ENCODE measurements around the gene CAGE1. TPM values are rescaled to one million over a fixed set of nuclear protein-coding genes. Genes with fewer than 3 reads are reported as not detected.
"Not testable (repeated sequence)": the region's sequence is repeated elsewhere in the genome, so short reads cannot be mapped to it uniquely, and the experiment has no call there.

CAGE1 gene
- total RNA-seq, 4 donors from 2014 or later, result not detected

DNA sequence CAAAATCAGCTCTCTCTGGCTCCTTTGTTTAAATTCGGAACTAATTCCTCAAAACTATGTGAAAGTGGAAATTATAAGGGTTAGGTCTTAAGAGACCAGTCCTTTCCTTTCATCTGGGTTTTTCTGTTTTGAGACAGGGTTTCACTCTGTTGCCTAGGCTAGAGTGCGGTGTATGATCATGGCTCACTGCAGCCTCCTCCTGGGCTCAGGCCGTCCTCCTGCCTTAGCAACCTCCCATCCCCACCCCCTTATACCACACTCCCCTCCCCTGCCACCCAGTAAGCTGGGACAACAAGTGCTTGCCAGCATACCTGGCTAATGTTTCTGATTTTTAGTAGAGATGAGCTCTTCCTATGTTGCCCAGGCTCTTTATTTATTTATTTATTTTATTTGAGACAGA lies 63.8 kb downstream of the CAGE1 start:
- no peak for DNase-seq (ENCODE audit: low spot score in 2 of 2)
- Histone ChIP-seq H3K9me3 (no peaks in the 10 kb centered on the region), H3K36me3 (no peaks in the 10 kb centered on the region), H3K27ac (no peak overlapping the region), H3K27me3 (no peaks in the 10 kb centered on the region), H3K4me1 (no peaks in the 10 kb centered on the region), H3K4me3 (no peak overlapping the region)
- TF ChIP-seq, protein P1, sequence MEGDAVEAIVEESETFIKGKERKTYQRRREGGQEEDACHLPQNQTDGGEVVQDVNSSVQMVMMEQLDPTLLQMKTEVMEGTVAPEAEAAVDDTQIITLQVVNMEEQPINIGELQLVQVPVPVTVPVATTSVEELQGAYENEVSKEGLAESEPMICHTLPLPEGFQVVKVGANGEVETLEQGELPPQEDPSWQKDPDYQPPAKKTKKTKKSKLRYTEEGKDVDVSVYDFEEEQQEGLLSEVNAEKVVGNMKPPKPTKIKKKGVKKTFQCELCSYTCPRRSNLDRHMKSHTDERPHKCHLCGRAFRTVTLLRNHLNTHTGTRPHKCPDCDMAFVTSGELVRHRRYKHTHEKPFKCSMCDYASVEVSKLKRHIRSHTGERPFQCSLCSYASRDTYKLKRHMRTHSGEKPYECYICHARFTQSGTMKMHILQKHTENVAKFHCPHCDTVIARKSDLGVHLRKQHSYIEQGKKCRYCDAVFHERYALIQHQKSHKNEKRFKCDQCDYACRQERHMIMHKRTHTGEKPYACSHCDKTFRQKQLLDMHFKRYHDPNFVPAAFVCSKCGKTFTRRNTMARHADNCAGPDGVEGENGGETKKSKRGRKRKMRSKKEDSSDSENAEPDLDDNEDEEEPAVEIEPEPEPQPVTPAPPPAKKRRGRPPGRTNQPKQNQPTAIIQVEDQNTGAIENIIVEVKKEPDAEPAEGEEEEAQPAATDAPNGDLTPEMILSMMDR (IDR thresholded peaks at IDR 0.05), result no peak
- TF ChIP-seq EP300 (IDR thresholded peaks at IDR 0.05) (no peak), POLR2A (IDR thresholded peaks at IDR 0.05) (no peak), POLR2AphosphoS5 (IDR thresholded peaks at IDR 0.05) (no peak)
- 84% methylated on average over 3 of the region's 3 CpGs for WGBS

DNA sequence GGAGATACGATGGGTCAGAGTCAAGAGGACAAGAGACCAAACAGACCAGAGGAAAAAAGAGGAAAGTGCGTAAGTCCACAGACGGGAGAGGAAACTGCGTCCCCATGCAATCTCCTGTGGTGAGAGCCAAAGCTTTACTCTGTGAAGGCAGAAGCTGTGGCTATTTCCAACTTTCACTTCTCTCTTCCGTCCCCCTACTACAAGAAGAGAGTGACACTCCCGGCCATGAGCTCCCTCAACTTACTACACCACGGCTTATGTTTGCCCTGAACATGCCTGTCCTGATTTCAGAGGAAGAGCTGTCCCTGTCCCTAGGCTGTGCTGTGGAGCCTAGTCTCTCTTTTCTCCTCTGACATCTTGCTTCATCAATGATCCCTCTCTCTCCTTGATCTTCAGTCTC lies 65.0 kb downstream of the CAGE1 start:
- Histone ChIP-seq H3K36me3 (no peaks in the 10 kb centered on the region), H3K9me3 (no peaks in the 10 kb centered on the region), H3K27me3 (no peaks in the 10 kb centered on the region), H3K27ac (no peak overlapping the region), H3K4me3 (no peak overlapping the region), H3K4me1 (no peaks in the 10 kb centered on the region)
- WGBS, result 62% methylated on average over 7 of the region's 7 CpGs
- TF ChIP-seq, protein P1 (IDR thresholded peaks at IDR 0.05), result no peak
- TF ChIP-seq EP300 (IDR thresholded peaks at IDR 0.05) (no peak), POLR2AphosphoS5 (IDR thresholded peaks at IDR 0.05) (no peak), POLR2A (IDR thresholded peaks at IDR 0.05) (no peak)
- no peak for DNase-seq (ENCODE audit: low spot score in 2 of 2)

DNA sequence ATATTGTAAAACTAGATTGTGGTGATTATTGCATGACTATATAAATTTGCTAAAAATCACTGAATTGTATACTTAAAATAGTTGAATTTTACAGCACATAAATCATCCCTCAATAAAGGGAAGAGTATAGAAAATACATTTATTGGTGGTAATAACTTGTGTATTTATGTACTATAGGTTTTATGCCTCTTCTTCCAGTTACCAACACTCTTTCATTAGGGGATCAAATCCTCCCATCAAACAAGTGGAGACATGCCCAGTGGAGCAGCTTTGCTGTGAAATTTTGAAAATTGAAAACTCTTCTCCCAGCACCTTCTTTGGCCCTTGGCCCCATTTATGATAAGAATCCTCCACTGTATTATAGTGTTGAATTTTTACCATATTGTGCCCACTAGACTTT lies 66.5 kb downstream of the CAGE1 start:
- DNase-seq (ENCODE audit: low spot score in 2 of 2), result no peak
- Histone ChIP-seq H3K9me3 (no peaks in the 10 kb centered on the region), H3K27ac (no peak overlapping the region), H3K27me3 (no peaks in the 10 kb centered on the region), H3K36me3 (no peaks in the 10 kb centered on the region), H3K4me3 (no peak overlapping the region), H3K4me1 (no peaks in the 10 kb centered on the region)
- TF ChIP-seq, protein P1 (IDR thresholded peaks at IDR 0.05), result no peak
- TF ChIP-seq POLR2AphosphoS5 (IDR thresholded peaks at IDR 0.05) (no peak), POLR2A (IDR thresholded peaks at IDR 0.05) (no peak), EP300 (IDR thresholded peaks at IDR 0.05) (no peak)

DNA sequence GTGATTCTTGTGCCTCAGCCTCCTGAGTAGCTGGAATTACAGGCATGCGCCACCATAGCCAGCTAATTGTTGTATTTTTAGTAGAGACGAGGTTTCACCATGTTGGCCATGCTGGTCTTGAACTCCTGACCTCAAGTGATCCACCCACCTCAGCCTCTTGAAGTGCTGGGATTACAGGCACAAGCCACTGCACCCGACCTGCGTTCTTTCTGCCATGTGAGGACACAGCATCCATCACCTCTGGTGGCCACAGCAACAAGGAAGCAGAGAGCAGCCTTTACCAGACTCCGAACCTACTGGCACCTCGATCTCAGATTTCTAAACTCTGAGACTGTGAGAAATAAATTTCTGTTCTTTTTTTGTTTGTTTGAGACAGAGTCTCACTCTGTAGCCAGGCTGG lies 67.7 kb downstream of the CAGE1 start:
- not testable (repeated sequence) for H3K9me3 ChIP-seq; H3K4me1 ChIP-seq; H3K27ac ChIP-seq; H3K4me3 ChIP-seq; H3K36me3 ChIP-seq; H3K27me3 ChIP-seq; DNase-seq (ENCODE audit: low spot score in 2 of 2)
- 81% methylated on average over 6 of the region's 6 CpGs for WGBS

DNA sequence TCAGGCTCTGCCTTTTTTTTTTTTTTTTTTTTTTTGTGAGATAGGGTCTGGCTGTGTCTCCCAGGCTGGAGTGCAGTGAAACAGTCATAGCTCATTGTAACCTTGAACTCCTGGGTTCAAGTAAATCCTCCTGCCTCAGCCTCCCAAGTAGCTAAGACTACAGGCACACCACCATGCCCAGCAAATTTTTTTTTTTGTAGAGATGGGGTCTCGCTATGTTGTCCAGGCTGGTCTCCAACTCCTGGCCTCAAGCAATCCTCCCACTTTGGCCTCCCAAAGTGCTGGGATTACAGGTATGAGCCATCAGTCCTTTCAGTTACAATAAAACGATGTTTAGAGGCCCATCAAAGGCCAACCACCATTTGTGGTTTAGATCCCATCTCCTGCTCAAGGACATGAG lies 70.1 kb downstream of the CAGE1 start:
- 89% methylated on average over 2 of the region's 2 CpGs for WGBS
- not testable (repeated sequence) for H3K36me3 ChIP-seq; H3K4me1 ChIP-seq; H3K4me3 ChIP-seq; DNase-seq (ENCODE audit: low spot score in 2 of 2); H3K27ac ChIP-seq; H3K9me3 ChIP-seq; H3K27me3 ChIP-seq

DNA sequence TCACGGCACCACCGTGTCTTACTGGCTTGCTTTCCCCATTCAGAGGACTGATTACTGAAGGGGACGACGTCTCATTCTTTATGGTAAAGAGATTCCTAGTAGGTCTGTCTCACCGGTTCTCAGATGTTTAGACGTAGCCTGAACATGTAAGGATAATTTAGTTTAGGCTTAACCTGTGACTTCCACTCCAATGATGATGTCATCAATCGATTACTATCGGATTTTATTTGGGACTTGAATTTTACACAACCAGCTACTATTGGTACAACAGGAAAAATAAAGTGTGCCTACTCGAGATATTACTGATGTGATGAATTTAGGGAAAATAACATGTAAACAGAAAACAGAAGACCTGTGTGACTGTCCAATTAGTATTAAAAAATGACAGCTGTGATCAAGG lies 72.0 kb downstream of the CAGE1 start:
- Histone ChIP-seq H3K27me3 (no peaks in the 10 kb centered on the region), H3K4me3 (no peak overlapping the region), H3K36me3 (no peaks in the 10 kb centered on the region), H3K9me3 (no peaks in the 10 kb centered on the region), H3K27ac (no peak overlapping the region), H3K4me1 (peaks cover 7% of the 10 kb centered on the region)
- no peak for DNase-seq (ENCODE audit: low spot score in 2 of 2)
- WGBS, result 92% methylated on average over 9 of the region's 9 CpGs
- TF ChIP-seq POLR2AphosphoS5 (IDR thresholded peaks at IDR 0.05) (no peak), POLR2A (IDR thresholded peaks at IDR 0.05) (no peak), EP300 (IDR thresholded peaks at IDR 0.05) (no peak)
- TF ChIP-seq, protein P1 (IDR thresholded peaks at IDR 0.05), result no peak

All from suprapubic skin (tissue), 4 donors.